K562 (cell line): ENCODE data around the gene CDKN2D.

Experiments
- CTCF ChIP-seq, 3 experiments: IDR thresholded peaks in 2 of 3; conservative IDR thresholded peaks in 1 of 3; 2 replicates each; pipeline ENCODE4 v1.5.1; 2011 to 2012; ENCODE audit warnings: low read length in 3 of 3, mild to moderate bottlenecking in 3 of 3, control low read depth in 2 of 3, improper control_type of control experiment in 1 of 3, inconsistent platforms in 1 of 3, low read depth in 1 of 3, mixed read lengths in 1 of 3, moderate library complexity in 1 of 3; ENCODE audit not compliant: insufficient read depth in 2 of 3
- GATA2 ChIP-seq: sonication (generic); formaldehyde crosslinking; IDR thresholded peaks from 2 replicates; pipeline ENCODE4 v1.4.0; 2020; ENCODE audit warnings: mild to moderate bottlenecking, missing genetic modification reagents

DNA sequence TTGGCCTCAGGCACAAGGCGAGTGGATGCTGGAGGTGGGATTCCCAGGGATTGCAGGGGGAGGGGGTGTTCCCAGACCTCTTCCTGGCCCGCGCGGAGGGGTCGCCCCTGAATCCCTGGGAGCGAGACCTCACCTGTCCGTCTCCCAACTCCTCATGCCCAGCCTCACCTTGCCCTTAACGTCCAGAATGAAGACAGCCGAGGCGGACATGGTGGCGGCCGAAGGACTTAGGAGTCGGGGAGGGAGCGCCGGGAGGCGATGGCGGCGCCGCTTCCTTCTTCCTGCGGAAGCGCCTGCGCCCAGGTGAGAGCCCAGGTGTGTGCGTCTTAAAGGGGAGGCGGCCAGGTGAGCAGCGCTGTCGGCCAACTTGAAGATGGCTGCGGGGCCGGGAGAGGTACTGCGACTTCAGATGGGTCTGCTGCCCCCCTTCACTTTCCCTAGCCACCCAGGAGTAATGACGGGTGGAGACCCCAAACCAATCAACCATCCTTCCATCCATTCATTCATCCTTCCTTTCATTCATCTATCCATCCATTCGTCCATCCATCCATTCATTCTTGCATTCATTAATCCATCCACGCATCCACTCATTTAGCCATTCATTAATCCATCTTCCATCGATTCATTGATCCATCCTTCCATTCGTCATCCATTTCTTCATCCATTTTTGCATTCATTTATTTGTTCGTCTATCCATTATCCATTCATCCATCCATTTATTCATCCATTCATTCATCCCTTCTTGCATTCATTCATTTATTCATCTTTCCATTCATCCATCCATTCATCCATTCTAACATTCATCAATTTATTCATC lies 18.5 kb upstream of the CDKN2D start, which contains the start of gene AP1M2:
- TF ChIP-seq CTCF (IDR thresholded peaks at IDR 0.05 in 2 of 3, conservative IDR thresholded peaks at IDR 0.05 in 1 of 3; ENCODE audit: insufficient read depth in 2 of 3, low read depth in 1 of 3, low read length in 3 of 3): no peak
- TF ChIP-seq GATA2 (CRISPR knock-in tag): no peak
